IPS-15b (cell line): Measurements from ENCODE around the gene AP4B1.
"Not testable (repeated sequence)": the region's sequence is repeated elsewhere in the genome, so short reads cannot be mapped to it uniquely, and the experiment has no call there.

Source experiments
- H3K27me3 ChIP-seq: one replicate; pipeline ENCODE4 v1.6.1; 2013; ENCODE audit warnings: low read length; ENCODE audit not compliant: control insufficient read depth, insufficient read depth
- H3K36me3 ChIP-seq: one replicate; pipeline ENCODE4 v1.6.1; 2013; ENCODE audit warnings: low read length; ENCODE audit not compliant: control insufficient read depth, insufficient read depth
- H3K4me1 ChIP-seq: one replicate; pipeline ENCODE4 v1.6.1; 2013; ENCODE audit warnings: mild to moderate bottlenecking, low read length; ENCODE audit not compliant: control insufficient read depth, insufficient read depth
- H3K4me3 ChIP-seq: one replicate; pipeline ENCODE4 v1.5.1; 2013; ENCODE audit warnings: low read depth, low read length
- H3K9ac ChIP-seq: one replicate; pipeline ENCODE4 v1.6.1; 2013; ENCODE audit warnings: low read depth, mild to moderate bottlenecking, low read length
- H3K9me3 ChIP-seq: one replicate; pipeline ENCODE4 v1.6.1; 2013; ENCODE audit warnings: mild to moderate bottlenecking, low read length; ENCODE audit not compliant: control insufficient read depth, insufficient read depth

The AP4B1 gene

GRCh38 chr1:113904674-113905434 lies at the start of gene AP4B1, which contains the start of gene DCLRE1B:
Gene AP4B1, minus strand, starts transcription at chr1:113904799. Its CDS starts 82 bp downstream, at chr1:113904717.
Gene DCLRE1B, plus strand, starts transcription at chr1:113905326. Its CDS starts 261 bp downstream, at chr1:113905587.
- peaks cover 3% of the 10 kb centered on the region for H3K36me3 ChIP-seq
- no peaks in the 10 kb centered on the region for H3K9me3 ChIP-seq
- H3K4me1 ChIP-seq, result no peaks in the 10 kb centered on the region
- H3K9ac ChIP-seq, result peak within 1 kb of the TSS; percentile 57
- H3K27me3 ChIP-seq, result no peaks in the 10 kb centered on the region
- H3K4me3 ChIP-seq, result peak within 1 kb of the TSS; percentile 89

- H3K27me3 ChIP-seq, result no peaks in the 10 kb centered on the region
- H3K9me3 ChIP-seq, result no peaks in the 10 kb centered on the region
- H3K36me3 ChIP-seq, result no peaks in the 10 kb centered on the region
- no peak overlapping the region for H3K9ac ChIP-seq
- no peak overlapping the region for H3K4me3 ChIP-seq
- H3K4me1 ChIP-seq, result peaks cover 8% of the 10 kb centered on the region
These were observed 47.1 kb upstream of the AP4B1 start for GRCh38 chr1:113951719-113952118.

GRCh38 chr1:113950908-113951307 lies 46.3 kb upstream of the AP4B1 start:
- Histone ChIP-seq H3K4me3 (no peak overlapping the region), H3K4me1 (peaks cover 9% of the 10 kb centered on the region), H3K9me3 (no peaks in the 10 kb centered on the region), H3K27me3 (no peaks in the 10 kb centered on the region), H3K36me3 (no peaks in the 10 kb centered on the region), H3K9ac (no peak overlapping the region)

- H3K4me1 ChIP-seq, result peaks cover 9% of the 10 kb centered on the region
These were observed 44.4 kb upstream of the AP4B1 start for GRCh38 chr1:113949007-113949406.

GRCh38 chr1:113948151-113948550 lies 43.6 kb upstream of the AP4B1 start:
- H3K4me3 ChIP-seq, H3K9ac ChIP-seq, H3K9me3 ChIP-seq, H3K36me3 ChIP-seq, H3K4me1 ChIP-seq, H3K27me3 ChIP-seq: not testable (repeated sequence)

More at GRCh38 chr1:113949007-113949406, 44.4 kb upstream of the AP4B1 start:
- H3K27me3 ChIP-seq, result no peaks in the 10 kb centered on the region
- H3K4me3 ChIP-seq, result no peak overlapping the region
- H3K9ac ChIP-seq, result no peak overlapping the region
- no peaks in the 10 kb centered on the region for H3K36me3 ChIP-seq
- no peaks in the 10 kb centered on the region for H3K9me3 ChIP-seq

GRCh38 chr1:113947388-113948107 lies 42.9 kb upstream of the AP4B1 start:
- Histone ChIP-seq H3K4me3 (no peak overlapping the region), H3K36me3 (no peaks in the 10 kb centered on the region), H3K4me1 (peaks cover 9% of the 10 kb centered on the region), H3K9me3 (no peaks in the 10 kb centered on the region), H3K27me3 (no peaks in the 10 kb centered on the region), H3K9ac (no peak overlapping the region)

GRCh38 chr1:113946678-113947387 lies 42.2 kb upstream of the AP4B1 start:
- H3K4me3 ChIP-seq, result no peak overlapping the region
- peaks cover 9% of the 10 kb centered on the region for H3K4me1 ChIP-seq
- H3K9ac ChIP-seq, result no peak overlapping the region
- H3K9me3 ChIP-seq, result no peaks in the 10 kb centered on the region
- no peaks in the 10 kb centered on the region for H3K27me3 ChIP-seq
- no peaks in the 10 kb centered on the region for H3K36me3 ChIP-seq

- no peaks in the 10 kb centered on the region for H3K27me3 ChIP-seq
- H3K4me3 ChIP-seq, result no peak overlapping the region
- H3K9me3 ChIP-seq, result no peaks in the 10 kb centered on the region
- peaks cover 1% of the 10 kb centered on the region for H3K36me3 ChIP-seq
- peaks cover 9% of the 10 kb centered on the region for H3K4me1 ChIP-seq
- H3K9ac ChIP-seq, result no peak overlapping the region
These were observed 41.5 kb upstream of the AP4B1 start for GRCh38 chr1:113946112-113946511.

GRCh38 chr1:113945329-113945728 lies 40.7 kb upstream of the AP4B1 start:
- Histone ChIP-seq H3K4me3 (no peak overlapping the region), H3K4me1 (peaks cover 9% of the 10 kb centered on the region), H3K9me3 (no peaks in the 10 kb centered on the region), H3K27me3 (no peaks in the 10 kb centered on the region), H3K36me3 (peaks cover 4% of the 10 kb centered on the region), H3K9ac (no peak overlapping the region)

- Histone ChIP-seq H3K9ac (no peak overlapping the region), H3K36me3 (peaks cover 4% of the 10 kb centered on the region), H3K27me3 (no peaks in the 10 kb centered on the region), H3K4me3 (no peak overlapping the region), H3K4me1 (peaks cover 9% of the 10 kb centered on the region), H3K9me3 (no peaks in the 10 kb centered on the region)
These were observed 38.6 kb upstream of the AP4B1 start for GRCh38 chr1:113943028-113943811.

- H3K4me1 ChIP-seq, result peaks cover 10% of the 10 kb centered on the region
- H3K9ac ChIP-seq, result no peak overlapping the region
- H3K27me3 ChIP-seq, result no peaks in the 10 kb centered on the region
- no peak overlapping the region for H3K4me3 ChIP-seq
- peaks cover 4% of the 10 kb centered on the region for H3K36me3 ChIP-seq
- no peaks in the 10 kb centered on the region for H3K9me3 ChIP-seq
These were observed 37.9 kb upstream of the AP4B1 start for GRCh38 chr1:113942527-113942926.
